VCaP (cell line): ENCODE results near the gene CDKN1C.

Experiments used
- H3K27ac ChIP-seq: fragments of 450-650 bp; 2 replicates; pipeline ENCODE4 v1.5.1; 2017
- CTCF ChIP-seq: fragments of 450-650 bp; conservative IDR thresholded peaks from 2 replicates; pipeline ENCODE4 v1.5.1; 2017; ENCODE audit warnings: mild to moderate bottlenecking, moderate library complexity

Gene CDKN1C

GRCh38 chr11:2870969-2871680, 14.4 kb downstream of the CDKN1C start:
- H3K27ac ChIP-seq, result no peak overlapping the region
- TF ChIP-seq CTCF, result no peak

GRCh38 chr11:2870460-2870859, 15.1 kb downstream of the CDKN1C start:
- no peak for TF ChIP-seq CTCF

GRCh38 chr11:2869561-2870427, 15.8 kb downstream of the CDKN1C start:
- TF ChIP-seq CTCF, result no peak
- no peak overlapping the region for H3K27ac ChIP-seq

More at GRCh38 chr11:2870460-2870859, 15.1 kb downstream of the CDKN1C start:
- H3K27ac ChIP-seq, result no peak overlapping the region

GRCh38 chr11:2869134-2869526, 16.4 kb downstream of the CDKN1C start:
- no peak for TF ChIP-seq CTCF
- H3K27ac ChIP-seq, result no peak overlapping the region

- H3K27ac ChIP-seq, result no peak overlapping the region
- no peak for TF ChIP-seq CTCF
Measured at GRCh38 chr11:2868506-2869133, 17.0 kb downstream of the CDKN1C start.

GRCh38 chr11:2867722-2868505, 17.7 kb downstream of the CDKN1C start:
- no peak overlapping the region for H3K27ac ChIP-seq
- TF ChIP-seq CTCF, result no peak
